ENCODE data around the gene WWC1. TPM values are rescaled to one million over a fixed set of nuclear protein-coding genes. Genes with fewer than 3 reads are reported as not detected.

Gene WWC1
- total RNA-seq, 4 donors from 2014 or later = 0.51 TPM; not detected in 3

GRCh38 chr5:168304349-168304748, 12.9 kb downstream of the WWC1 start:
- H3K27me3 ChIP-seq = no peaks in the 10 kb centered on the region
- no peak overlapping the region for H3K4me3 ChIP-seq
- intact Hi-C loops (cut with DNase I; ENCODE audit: low total_unique reads) (no loop called here), in situ Hi-C loops (cut with MboI; ENCODE audit: low sequenced_read_pairs in 4 of 4) (no loop called here)
- H3K27ac ChIP-seq = no peak overlapping the region
- ATAC-seq (no peak), DNase-seq (no peak)
- no peaks in the 10 kb centered on the region for H3K36me3 ChIP-seq
- no peaks in the 10 kb centered on the region for H3K4me1 ChIP-seq
- TF ChIP-seq CTCF (IDR thresholded peaks at IDR 0.05 in 4 of 5, conservative IDR thresholded peaks at IDR 0.05 in 1 of 5) = no peak
- TF ChIP-seq POLR2A (IDR thresholded peaks at IDR 0.05) = no peak
- H3K9me3 ChIP-seq = no peaks in the 10 kb centered on the region

- Histone ChIP-seq H3K36me3 (no peaks in the 10 kb centered on the region), H3K4me1 (no peaks in the 10 kb centered on the region), H3K27ac (no peak overlapping the region), H3K27me3 (no peaks in the 10 kb centered on the region), H3K9me3 (no peaks in the 10 kb centered on the region), H3K4me3 (no peak overlapping the region)
- no peak for ATAC-seq
- TF ChIP-seq POLR2A (IDR thresholded peaks at IDR 0.05) (no peak), CTCF (IDR thresholded peaks at IDR 0.05 in 4 of 5, conservative IDR thresholded peaks at IDR 0.05 in 1 of 5) (no peak)
- in situ Hi-C loops (cut with MboI; ENCODE audit: low sequenced_read_pairs in 4 of 4) = no loop called here
- no peak for DNase-seq
- intact Hi-C loops (cut with DNase I; ENCODE audit: low total_unique reads) = no loop called here
Measured at GRCh38 chr5:168305281-168305680, 13.8 kb downstream of the WWC1 start.

- Histone ChIP-seq H3K27me3 (no peaks in the 10 kb centered on the region), H3K4me1 (no peaks in the 10 kb centered on the region), H3K27ac (no peak overlapping the region), H3K4me3 (no peak overlapping the region), H3K36me3 (no peaks in the 10 kb centered on the region), H3K9me3 (no peaks in the 10 kb centered on the region)
- intact Hi-C loops (cut with DNase I; ENCODE audit: low total_unique reads) = no loop called here
- in situ Hi-C loops (cut with MboI; ENCODE audit: low sequenced_read_pairs in 4 of 4) = no loop called here
- ATAC-seq = no peak
- DNase-seq = no peak
- no peak for TF ChIP-seq POLR2A (IDR thresholded peaks at IDR 0.05)
- no peak for TF ChIP-seq CTCF (IDR thresholded peaks at IDR 0.05 in 4 of 5, conservative IDR thresholded peaks at IDR 0.05 in 1 of 5)
Measured at GRCh38 chr5:168307022-168307421, 15.6 kb downstream of the WWC1 start.

DNA sequence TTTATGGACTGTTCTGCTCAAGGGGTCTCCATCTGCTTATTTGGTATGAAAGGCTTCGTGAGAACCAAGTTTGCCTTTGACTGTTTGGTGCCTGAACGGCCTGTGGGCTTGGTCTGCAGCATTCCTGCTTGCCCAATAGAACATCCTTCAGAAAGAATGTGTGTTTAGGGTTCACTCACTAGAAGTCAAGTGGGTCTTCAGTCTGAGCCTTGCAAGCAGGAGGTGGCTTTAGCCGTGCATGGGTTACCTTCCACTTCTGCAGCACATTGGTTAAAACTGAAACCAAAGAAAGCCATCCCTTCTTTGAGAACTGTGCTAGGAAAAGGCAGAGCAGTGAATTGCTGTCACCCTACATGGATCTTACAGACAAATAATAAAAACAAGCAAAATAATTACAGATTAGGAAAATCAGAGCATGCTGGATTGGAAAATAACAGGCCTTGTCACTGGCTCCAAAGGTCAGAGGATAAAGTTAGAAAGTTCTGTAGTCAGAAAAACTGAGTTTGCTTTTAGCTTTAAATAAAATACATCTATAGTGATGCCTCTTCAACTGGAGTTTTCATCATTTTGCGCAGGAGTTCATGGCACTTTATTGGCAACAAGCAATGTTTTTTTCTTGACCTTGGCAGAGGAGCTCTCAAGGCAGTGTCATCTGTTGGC, 16.6 kb downstream of the WWC1 start:
- no peaks in the 10 kb centered on the region for H3K27me3 ChIP-seq
- TF ChIP-seq POLR2A (IDR thresholded peaks at IDR 0.05) (no peak), CTCF (IDR thresholded peaks at IDR 0.05 in 4 of 5, conservative IDR thresholded peaks at IDR 0.05 in 1 of 5) (no peak)
- intact Hi-C loops (cut with DNase I; ENCODE audit: low total_unique reads) = no loop called here
- H3K4me3 ChIP-seq = no peak overlapping the region
- no peaks in the 10 kb centered on the region for H3K4me1 ChIP-seq
- in situ Hi-C loops (cut with MboI; ENCODE audit: low sequenced_read_pairs in 4 of 4) = no loop called here
- DNase-seq = no peak
- no peaks in the 10 kb centered on the region for H3K36me3 ChIP-seq
- no peak for ATAC-seq
- no peaks in the 10 kb centered on the region for H3K9me3 ChIP-seq
- H3K27ac ChIP-seq = no peak overlapping the region
